ENCODE data around the gene CENPH.

- TF ChIP-seq, protein P1, sequence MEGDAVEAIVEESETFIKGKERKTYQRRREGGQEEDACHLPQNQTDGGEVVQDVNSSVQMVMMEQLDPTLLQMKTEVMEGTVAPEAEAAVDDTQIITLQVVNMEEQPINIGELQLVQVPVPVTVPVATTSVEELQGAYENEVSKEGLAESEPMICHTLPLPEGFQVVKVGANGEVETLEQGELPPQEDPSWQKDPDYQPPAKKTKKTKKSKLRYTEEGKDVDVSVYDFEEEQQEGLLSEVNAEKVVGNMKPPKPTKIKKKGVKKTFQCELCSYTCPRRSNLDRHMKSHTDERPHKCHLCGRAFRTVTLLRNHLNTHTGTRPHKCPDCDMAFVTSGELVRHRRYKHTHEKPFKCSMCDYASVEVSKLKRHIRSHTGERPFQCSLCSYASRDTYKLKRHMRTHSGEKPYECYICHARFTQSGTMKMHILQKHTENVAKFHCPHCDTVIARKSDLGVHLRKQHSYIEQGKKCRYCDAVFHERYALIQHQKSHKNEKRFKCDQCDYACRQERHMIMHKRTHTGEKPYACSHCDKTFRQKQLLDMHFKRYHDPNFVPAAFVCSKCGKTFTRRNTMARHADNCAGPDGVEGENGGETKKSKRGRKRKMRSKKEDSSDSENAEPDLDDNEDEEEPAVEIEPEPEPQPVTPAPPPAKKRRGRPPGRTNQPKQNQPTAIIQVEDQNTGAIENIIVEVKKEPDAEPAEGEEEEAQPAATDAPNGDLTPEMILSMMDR (IDR thresholded peaks at IDR 0.05; ENCODE audit: insufficient read depth, low read length, poor library complexity, severe bottlenecking): no peak
- no peak for TF ChIP-seq EZH2phosphoT487 (conservative IDR thresholded peaks at IDR 0.05; ENCODE audit: low read length)
Measured at GRCh38 chr5:69242215-69242927, 53.0 kb downstream of the CENPH start.
